ENCODE measurements around the gene SMIM13.

SMIM13 gene

GRCh38 chr6:11098004-11098403, 4.4 kb downstream of the SMIM13 start:
- peaks cover 4% of the 10 kb centered on the region for H3K9me3 ChIP-seq (ENCODE audit: insufficient read depth, low read length, severe bottlenecking)
- peak overlapping the region; percentile 42; the same call in 1 of the 2 replicates for H3K27ac ChIP-seq (ENCODE audit: low read length)
- no peaks in the 10 kb centered on the region for H3K27me3 ChIP-seq (ENCODE audit: insufficient read depth, low read length, poor library complexity)
- peaks cover 26% of the 10 kb centered on the region for H3K4me1 ChIP-seq (ENCODE audit: insufficient read depth, low read length)
- ATAC-seq (ENCODE audit: insufficient read depth, low read depth), result no peak
- no peak overlapping the region for H3K9ac ChIP-seq (ENCODE audit: low read depth, low read length)
- DNase-seq, result no peak
- H3K36me3 ChIP-seq (ENCODE audit: insufficient read depth, low read length), result peaks cover 26% of the 10 kb centered on the region
- H3K79me2 ChIP-seq (ENCODE audit: insufficient read depth, low read length), result peaks cover 91% of the 10 kb centered on the region
- TF ChIP-seq EZH2 (IDR thresholded peaks at IDR 0.05; ENCODE audit: borderline replicate concordance, low read depth, low read length, severe bottlenecking) (no peak), CTCF (IDR thresholded peaks at IDR 0.05; ENCODE audit: borderline replicate concordance, extremely low read depth, low read length, poor library complexity, severe bottlenecking) (no peak)
- H4K20me1 ChIP-seq (ENCODE audit: insufficient read depth, low read length), result peaks cover 23% of the 10 kb centered on the region; the same call in 1 of the 2 replicates
- H2AFZ ChIP-seq (ENCODE audit: low read depth, low read length), result no peak overlapping the region
- no peak overlapping the region for H3K4me3 ChIP-seq (ENCODE audit: low read depth in 1 of 2, low read length in 2 of 2)
- H3K4me2 ChIP-seq (ENCODE audit: insufficient read depth, low read length), result no peak overlapping the region

- Histone ChIP-seq H3K9me3 (ENCODE audit: insufficient read depth, low read length, severe bottlenecking) (peaks cover 4% of the 10 kb centered on the region), H3K79me2 (ENCODE audit: insufficient read depth, low read length) (peaks cover 99% of the 10 kb centered on the region), H2AFZ (ENCODE audit: low read depth, low read length) (no peak overlapping the region), H3K36me3 (ENCODE audit: insufficient read depth, low read length) (peaks cover 26% of the 10 kb centered on the region), H3K4me2 (ENCODE audit: insufficient read depth, low read length) (no peak overlapping the region), H3K27me3 (ENCODE audit: insufficient read depth, low read length, poor library complexity) (no peaks in the 10 kb centered on the region), H3K27ac (ENCODE audit: low read length) (no peak overlapping the region), H3K4me1 (ENCODE audit: insufficient read depth, low read length) (peaks cover 14% of the 10 kb centered on the region), H3K4me3 (ENCODE audit: low read depth in 1 of 2, low read length in 2 of 2) (no peak overlapping the region), H3K9ac (ENCODE audit: low read depth, low read length) (no peak overlapping the region), H4K20me1 (ENCODE audit: insufficient read depth, low read length) (peaks cover 48% of the 10 kb centered on the region)
- ATAC-seq (ENCODE audit: insufficient read depth, low read depth), result no peak
- TF ChIP-seq EZH2 (IDR thresholded peaks at IDR 0.05; ENCODE audit: borderline replicate concordance, low read depth, low read length, severe bottlenecking) (no peak), CTCF (IDR thresholded peaks at IDR 0.05; ENCODE audit: borderline replicate concordance, extremely low read depth, low read length, poor library complexity, severe bottlenecking) (no peak)
- DNase-seq, result no peak
These were observed 7.8 kb downstream of the SMIM13 start for GRCh38 chr6:11101417-11101816.

- H2AFZ ChIP-seq (ENCODE audit: low read depth, low read length), result no peak overlapping the region
- H4K20me1 ChIP-seq (ENCODE audit: insufficient read depth, low read length), result peaks cover 60% of the 10 kb centered on the region
- TF ChIP-seq CTCF (IDR thresholded peaks at IDR 0.05; ENCODE audit: borderline replicate concordance, extremely low read depth, low read length, poor library complexity, severe bottlenecking) (no peak), EZH2 (IDR thresholded peaks at IDR 0.05; ENCODE audit: borderline replicate concordance, low read depth, low read length, severe bottlenecking) (no peak)
- H3K27me3 ChIP-seq (ENCODE audit: insufficient read depth, low read length, poor library complexity), result no peaks in the 10 kb centered on the region
- peaks cover 13% of the 10 kb centered on the region for H3K4me1 ChIP-seq (ENCODE audit: insufficient read depth, low read length)
- DNase-seq, result peak; percentile 16
- H3K36me3 ChIP-seq (ENCODE audit: insufficient read depth, low read length), result peaks cover 15% of the 10 kb centered on the region
- H3K79me2 ChIP-seq (ENCODE audit: insufficient read depth, low read length), result peaks cover 99% of the 10 kb centered on the region
- H3K9me3 ChIP-seq (ENCODE audit: insufficient read depth, low read length, severe bottlenecking), result peaks cover 4% of the 10 kb centered on the region
- H3K4me3 ChIP-seq (ENCODE audit: low read depth in 1 of 2, low read length in 2 of 2), result no peak overlapping the region
- ATAC-seq (ENCODE audit: insufficient read depth, low read depth), result peak; percentile 60; the same call in 1 of the 3 replicates
- H3K9ac ChIP-seq (ENCODE audit: low read depth, low read length), result no peak overlapping the region
- H3K27ac ChIP-seq (ENCODE audit: low read length), result no peak overlapping the region; the same call in 1 of the 2 replicates
- H3K4me2 ChIP-seq (ENCODE audit: insufficient read depth, low read length), result no peak overlapping the region
These were observed 9.4 kb downstream of the SMIM13 start for GRCh38 chr6:11103065-11103464.

GRCh38 chr6:11108726-11109125, 15.1 kb downstream of the SMIM13 start:
- Histone ChIP-seq H3K4me2 (ENCODE audit: insufficient read depth, low read length) (no peak overlapping the region), H3K27me3 (ENCODE audit: insufficient read depth, low read length, poor library complexity) (no peaks in the 10 kb centered on the region), H3K36me3 (ENCODE audit: insufficient read depth, low read length) (no peaks in the 10 kb centered on the region), H3K79me2 (ENCODE audit: insufficient read depth, low read length) (peaks cover 96% of the 10 kb centered on the region), H4K20me1 (ENCODE audit: insufficient read depth, low read length) (peaks cover 78% of the 10 kb centered on the region), H3K9me3 (ENCODE audit: insufficient read depth, low read length, severe bottlenecking) (no peaks in the 10 kb centered on the region), H2AFZ (ENCODE audit: low read depth, low read length) (no peak overlapping the region), H3K27ac (ENCODE audit: low read length) (no peak overlapping the region), H3K9ac (ENCODE audit: low read depth, low read length) (no peak overlapping the region), H3K4me3 (ENCODE audit: low read depth in 1 of 2, low read length in 2 of 2) (no peak overlapping the region), H3K4me1 (ENCODE audit: insufficient read depth, low read length) (peaks cover 34% of the 10 kb centered on the region)
- no peak for DNase-seq
- TF ChIP-seq EZH2 (IDR thresholded peaks at IDR 0.05; ENCODE audit: borderline replicate concordance, low read depth, low read length, severe bottlenecking) (no peak), CTCF (IDR thresholded peaks at IDR 0.05; ENCODE audit: borderline replicate concordance, extremely low read depth, low read length, poor library complexity, severe bottlenecking) (no peak)
- no peak for ATAC-seq (ENCODE audit: insufficient read depth, low read depth)
